Muscle layer of duodenum (tissue), 2 donors: ENCODE measurements around the gene HIGD2A.

Source experiments
- H3K27ac ChIP-seq: one replicate; pipeline ENCODE4 v1.7.0; 2013; ENCODE audit warnings: mild to moderate bottlenecking, low read length
- H3K27me3 ChIP-seq: one replicate; pipeline ENCODE4 v1.7.0; 2013; ENCODE audit warnings: low read depth, mild to moderate bottlenecking, control low read depth, low read length
- H3K36me3 ChIP-seq, 2 donors: one replicate each; pipeline ENCODE4 v1.7.0; 2013; ENCODE audit warnings: low read length in 2 of 2, control low read depth in 1 of 2, mild to moderate bottlenecking in 1 of 2; ENCODE audit not compliant: insufficient read depth in 2 of 2, control insufficient read depth in 1 of 2
- H3K4me1 ChIP-seq, 2 donors: one replicate each; pipeline ENCODE4 v1.7.0; 2013; ENCODE audit warnings: low read length in 2 of 2, mild to moderate bottlenecking in 2 of 2, control low read depth in 1 of 2, moderate library complexity in 1 of 2; ENCODE audit not compliant: insufficient read depth in 2 of 2, control insufficient read depth in 1 of 2
- H3K4me3 ChIP-seq, 2 donors: one replicate each; pipeline ENCODE4 v1.7.0; 2013; ENCODE audit warnings: low read length in 2 of 2, low read depth in 1 of 2, mild to moderate bottlenecking in 1 of 2
- H3K9me3 ChIP-seq, 2 donors: one replicate each; pipeline ENCODE4 v1.7.0; 2013; ENCODE audit warnings: low read length in 2 of 2, control low read depth in 1 of 2, mild to moderate bottlenecking in 1 of 2; ENCODE audit not compliant: control insufficient read depth in 1 of 2
- donor health status: healthy.

The HIGD2A gene

GRCh38 chr5:176424181-176424580 is 35.6 kb downstream of the HIGD2A start:
- Histone ChIP-seq H3K36me3 (no peaks in the 10 kb centered on the region), H3K27ac (no peak overlapping the region), H3K9me3 (no peaks in the 10 kb centered on the region), H3K4me1 (no peaks in the 10 kb centered on the region), H3K27me3 (no peaks in the 10 kb centered on the region), H3K4me3 (no peak overlapping the region)

- Histone ChIP-seq H3K4me3 (no peak overlapping the region), H3K36me3 (no peaks in the 10 kb centered on the region), H3K9me3 (no peaks in the 10 kb centered on the region), H3K27ac (no peak overlapping the region), H3K4me1 (no peaks in the 10 kb centered on the region), H3K27me3 (no peaks in the 10 kb centered on the region)
Observed at GRCh38 chr5:176425138-176425537, 36.6 kb downstream of the HIGD2A start.

GRCh38 chr5:176425791-176426190 is 37.2 kb downstream of the HIGD2A start:
- no peak overlapping the region for H3K4me3 ChIP-seq
- no peaks in the 10 kb centered on the region for H3K4me1 ChIP-seq
- no peaks in the 10 kb centered on the region for H3K9me3 ChIP-seq
- H3K27me3 ChIP-seq, result no peaks in the 10 kb centered on the region
- no peak overlapping the region for H3K27ac ChIP-seq
- no peaks in the 10 kb centered on the region for H3K36me3 ChIP-seq

- H3K4me1 ChIP-seq, result no peaks in the 10 kb centered on the region
- no peaks in the 10 kb centered on the region for H3K36me3 ChIP-seq
- no peaks in the 10 kb centered on the region for H3K9me3 ChIP-seq
- no peak overlapping the region for H3K4me3 ChIP-seq
- no peaks in the 10 kb centered on the region for H3K27me3 ChIP-seq
- no peak overlapping the region for H3K27ac ChIP-seq
Observed at GRCh38 chr5:176426876-176427275, 38.3 kb downstream of the HIGD2A start.

- Histone ChIP-seq H3K4me1 (no peaks in the 10 kb centered on the region), H3K4me3 (no peak overlapping the region), H3K36me3 (no peaks in the 10 kb centered on the region), H3K27ac (no peak overlapping the region), H3K27me3 (no peaks in the 10 kb centered on the region), H3K9me3 (no peaks in the 10 kb centered on the region)
Observed at GRCh38 chr5:176427971-176428370, 39.4 kb downstream of the HIGD2A start.

GRCh38 chr5:176429972-176430371 is 41.4 kb downstream of the HIGD2A start:
- no peaks in the 10 kb centered on the region for H3K4me1 ChIP-seq
- H3K27me3 ChIP-seq, result no peaks in the 10 kb centered on the region
- no peaks in the 10 kb centered on the region for H3K9me3 ChIP-seq
- H3K27ac ChIP-seq, result no peak overlapping the region
- H3K36me3 ChIP-seq, result no peaks in the 10 kb centered on the region
- no peak overlapping the region for H3K4me3 ChIP-seq

GRCh38 chr5:176432707-176433106 is 44.2 kb downstream of the HIGD2A start:
- H3K27me3 ChIP-seq, result no peaks in the 10 kb centered on the region
- H3K27ac ChIP-seq, result no peak overlapping the region
- H3K36me3 ChIP-seq, result no peaks in the 10 kb centered on the region
- H3K9me3 ChIP-seq, result no peaks in the 10 kb centered on the region
- no peaks in the 10 kb centered on the region for H3K4me1 ChIP-seq
- no peak overlapping the region for H3K4me3 ChIP-seq

GRCh38 chr5:176436656-176437055 is 48.1 kb downstream of the HIGD2A start:
- H3K4me3 ChIP-seq, result peak overlapping the region in 1 of 2 donors; percentile 34
- no peaks in the 10 kb centered on the region for H3K36me3 ChIP-seq
- H3K27ac ChIP-seq, result no peak overlapping the region
- no peaks in the 10 kb centered on the region for H3K4me1 ChIP-seq
- no peaks in the 10 kb centered on the region for H3K9me3 ChIP-seq
- H3K27me3 ChIP-seq, result no peaks in the 10 kb centered on the region

- no peaks in the 10 kb centered on the region for H3K36me3 ChIP-seq
- H3K4me3 ChIP-seq, result no peak overlapping the region
- no peak overlapping the region for H3K27ac ChIP-seq
- no peaks in the 10 kb centered on the region for H3K27me3 ChIP-seq
- no peaks in the 10 kb centered on the region for H3K9me3 ChIP-seq
- no peaks in the 10 kb centered on the region for H3K4me1 ChIP-seq
Observed at GRCh38 chr5:176438959-176439757, 50.6 kb downstream of the HIGD2A start.
